Left lung (tissue), 10 donors: ENCODE measurements around the gene PGAM4. TPM values are rescaled to one million over a fixed set of nuclear protein-coding genes. Genes with fewer than 3 reads are reported as not detected.

ENCODE experiments used
- ATAC-seq: fragments of 200-7000 bp; cut with Tn5 transposase; one replicate; pipeline ENCODE4 v1.9.1; 2020; ENCODE audit warnings: moderate library complexity
- DNase-seq, 4 donors: peaks; one replicate each; pipeline ENCODE4 v3.0.0-alpha.2; 2013 to 2020
- H3K27ac ChIP-seq, 2 donors: fragments of 200-600 bp; sonication (generic) in 1 of 2; one replicate each; pipeline versions ENCODE4 v1.5.0 to v1.8.0; 2020 to 2021
- H3K27me3 ChIP-seq, 2 donors: fragments of 200-600 bp; sonication (generic) in 1 of 2; one replicate each; pipeline versions ENCODE4 v1.5.0 to v1.8.0; 2020 to 2021
- H3K36me3 ChIP-seq, 2 donors: fragments of 200-600 bp; sonication (generic) in 1 of 2; one replicate each; pipeline versions ENCODE4 v1.5.0 to v1.8.0; 2020 to 2021
- H3K4me1 ChIP-seq, 2 donors: fragments of 200-600 bp; one replicate each; pipeline ENCODE4 v1.8.0; 2021
- H3K4me3 ChIP-seq, 2 donors: fragments of 200-600 bp; sonication (generic) in 1 of 2; one replicate each; pipeline versions ENCODE4 v1.5.0 to v1.8.0; 2020 to 2021; ENCODE audit warnings: mild to moderate bottlenecking in 1 of 2
- H3K9me3 ChIP-seq, 2 donors: fragments of 200-600 bp; sonication (generic) in 1 of 2; one replicate each; pipeline versions ENCODE4 v1.5.0 to v1.8.0; 2020 to 2021
- intact Hi-C, 2 donors: fragments of 100-400 bp; cut with DNase I; formaldehyde crosslinking; loops; one replicate each; pipeline versions ENCODE4 v1.11.2 to v1.14.2; 2022
- polyA plus RNA-seq, 6 donors: library from polyadenylated mRNA; unstranded; fragments of 120-200 nt; gene quantifications; one replicate each; pipeline ENCODE4 v1.2.1, GENCODE V29; 2013; ENCODE audit not compliant: insufficient read length in 6 of 6
- total RNA-seq, 2 donors: library from RNA; stranded (reverse); fragmentation: NEBNext Ultra II Directional; extraction: Animal tissue kit (Norgen Biotek cat#: 25700); gene quantifications; one replicate each; pipeline ENCODE4 v1.2.1, GENCODE V29; 2021
- TF ChIP-seq, protein P1 (sequence below), 2 donors: fragments of 200-600 bp; sonication (generic) in 1 of 2; IDR thresholded peaks; one replicate each; pipeline versions ENCODE4 v1.5.0 to v1.8.0; 2021; ENCODE audit warnings: antibody characterized with exemption in 2 of 2
- donor health status: DM: no; HTN: yes; CAD: no.
- donor health status: DM: no; HTN: no; CAD: no.

The PGAM4 gene
- total and polyA plus RNA-seq, 8 donors = 0.17 to 1.4 (median 0.64) TPM; not detected in 3

DNA sequence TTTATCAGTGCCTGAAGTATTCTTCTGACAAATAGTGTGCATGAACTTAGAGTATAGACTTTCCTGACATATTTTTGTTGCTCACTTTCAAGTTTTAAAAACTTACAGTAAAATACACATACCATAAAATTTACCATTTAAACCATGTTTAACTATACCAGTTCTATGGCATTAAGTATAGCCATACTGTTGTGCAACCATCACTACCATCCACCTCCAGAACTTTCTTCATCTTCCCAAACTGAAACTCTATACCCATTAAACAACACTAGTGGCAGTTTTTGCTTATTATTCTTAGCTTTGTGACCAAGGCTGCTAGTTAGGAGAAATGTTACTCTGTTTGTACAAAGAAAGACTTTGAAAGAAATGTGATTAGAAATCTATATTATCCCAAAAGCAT is 33.1 kb downstream of the PGAM4 start:
- no peaks in the 10 kb centered on the region for H3K9me3 ChIP-seq
- no peaks in the 10 kb centered on the region for H3K36me3 ChIP-seq
- H3K27me3 ChIP-seq = no peaks in the 10 kb centered on the region
- H3K4me3 ChIP-seq = no peak overlapping the region
- no peak for ATAC-seq
- no peaks in the 10 kb centered on the region for H3K4me1 ChIP-seq
- TF ChIP-seq, protein P1, sequence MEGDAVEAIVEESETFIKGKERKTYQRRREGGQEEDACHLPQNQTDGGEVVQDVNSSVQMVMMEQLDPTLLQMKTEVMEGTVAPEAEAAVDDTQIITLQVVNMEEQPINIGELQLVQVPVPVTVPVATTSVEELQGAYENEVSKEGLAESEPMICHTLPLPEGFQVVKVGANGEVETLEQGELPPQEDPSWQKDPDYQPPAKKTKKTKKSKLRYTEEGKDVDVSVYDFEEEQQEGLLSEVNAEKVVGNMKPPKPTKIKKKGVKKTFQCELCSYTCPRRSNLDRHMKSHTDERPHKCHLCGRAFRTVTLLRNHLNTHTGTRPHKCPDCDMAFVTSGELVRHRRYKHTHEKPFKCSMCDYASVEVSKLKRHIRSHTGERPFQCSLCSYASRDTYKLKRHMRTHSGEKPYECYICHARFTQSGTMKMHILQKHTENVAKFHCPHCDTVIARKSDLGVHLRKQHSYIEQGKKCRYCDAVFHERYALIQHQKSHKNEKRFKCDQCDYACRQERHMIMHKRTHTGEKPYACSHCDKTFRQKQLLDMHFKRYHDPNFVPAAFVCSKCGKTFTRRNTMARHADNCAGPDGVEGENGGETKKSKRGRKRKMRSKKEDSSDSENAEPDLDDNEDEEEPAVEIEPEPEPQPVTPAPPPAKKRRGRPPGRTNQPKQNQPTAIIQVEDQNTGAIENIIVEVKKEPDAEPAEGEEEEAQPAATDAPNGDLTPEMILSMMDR (IDR thresholded peaks at IDR 0.05) = no peak
- no peak for DNase-seq
- intact Hi-C loops = no loop called here
- H3K27ac ChIP-seq = no peak overlapping the region

DNA sequence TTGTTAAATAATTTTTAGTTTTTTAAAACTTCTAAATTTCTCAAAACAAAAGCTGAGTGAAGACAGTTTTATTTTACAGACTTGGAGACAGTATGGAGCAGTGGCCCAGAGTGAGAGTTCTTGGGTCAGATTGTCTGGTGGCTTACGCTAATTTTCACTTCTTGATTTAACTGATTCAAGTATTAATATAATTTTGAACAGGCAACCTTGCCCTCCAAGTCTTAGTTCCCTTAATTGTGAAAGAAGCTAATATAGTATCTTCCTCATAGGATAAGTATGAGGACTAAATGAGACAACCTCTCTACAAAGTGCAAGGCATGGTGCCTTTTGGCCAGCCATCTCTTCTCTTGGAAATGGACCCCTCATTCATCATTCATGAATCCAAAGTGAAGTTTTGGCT is 33.6 kb downstream of the PGAM4 start:
- DNase-seq = no peak
- Histone ChIP-seq H3K9me3 (no peaks in the 10 kb centered on the region), H3K4me1 (no peaks in the 10 kb centered on the region), H3K4me3 (no peak overlapping the region), H3K36me3 (no peaks in the 10 kb centered on the region), H3K27me3 (no peaks in the 10 kb centered on the region), H3K27ac (no peak overlapping the region)
- intact Hi-C loops = no loop called here
- TF ChIP-seq, protein P1 (IDR thresholded peaks at IDR 0.05) = no peak
- ATAC-seq = no peak

DNA sequence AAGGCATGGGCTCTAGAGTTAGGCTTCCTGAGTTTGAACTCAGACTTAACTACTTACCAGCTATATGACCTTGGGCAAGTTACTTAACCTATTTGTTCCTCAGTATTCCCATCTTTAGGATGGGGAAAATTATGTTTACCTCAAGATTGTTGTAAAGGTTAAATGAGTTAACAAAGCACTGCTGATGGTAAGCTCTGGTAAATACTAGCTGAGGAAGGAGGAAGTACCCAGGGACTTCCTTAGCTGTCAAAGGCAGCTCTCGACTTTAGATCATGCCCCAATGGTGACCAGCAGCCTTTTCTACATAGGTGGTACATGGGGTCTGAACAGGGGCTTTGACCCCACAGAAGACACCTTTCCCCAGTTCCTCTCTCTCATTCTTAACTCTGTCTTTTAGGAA is 38.9 kb downstream of the PGAM4 start:
- ATAC-seq = no peak
- no peak overlapping the region for H3K27ac ChIP-seq
- H3K4me3 ChIP-seq = no peak overlapping the region
- H3K9me3 ChIP-seq = no peaks in the 10 kb centered on the region
- no peaks in the 10 kb centered on the region for H3K27me3 ChIP-seq
- peaks cover 0 to 6% of the 10 kb centered on the region in 2 donors for H3K4me1 ChIP-seq
- TF ChIP-seq, protein P1 (IDR thresholded peaks at IDR 0.05) = no peak
- intact Hi-C loops = no loop called here
- DNase-seq = no peak
- H3K36me3 ChIP-seq = no peaks in the 10 kb centered on the region

DNA sequence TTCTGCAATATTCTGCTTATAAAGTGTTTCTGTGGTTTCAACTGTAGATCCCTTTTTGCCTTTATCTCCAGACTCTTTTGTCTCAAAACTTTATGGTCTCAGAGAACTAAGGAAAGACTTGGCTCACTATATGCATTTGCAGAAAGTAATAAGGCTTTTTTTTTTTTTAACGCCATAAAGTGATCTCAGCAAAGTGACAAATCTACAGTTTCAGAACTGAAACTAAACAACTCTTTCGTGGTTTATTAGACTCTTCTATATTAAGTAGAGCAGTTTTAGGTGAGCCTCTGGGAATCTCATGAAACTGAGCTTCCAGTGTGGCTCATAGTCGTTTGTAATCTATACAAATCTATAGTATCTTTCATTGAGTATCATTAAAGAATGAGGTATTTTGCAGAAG is 43.7 kb downstream of the PGAM4 start:
- no peak overlapping the region for H3K27ac ChIP-seq
- no peaks in the 10 kb centered on the region for H3K36me3 ChIP-seq
- H3K4me1 ChIP-seq = peaks cover 0 to 10% of the 10 kb centered on the region in 2 donors
- no peaks in the 10 kb centered on the region for H3K9me3 ChIP-seq
- H3K27me3 ChIP-seq = no peaks in the 10 kb centered on the region
- TF ChIP-seq, protein P1 (IDR thresholded peaks at IDR 0.05) = no peak
- intact Hi-C loops = no loop called here
- ATAC-seq (no peak), DNase-seq (no peak)
- H3K4me3 ChIP-seq = no peak overlapping the region

DNA sequence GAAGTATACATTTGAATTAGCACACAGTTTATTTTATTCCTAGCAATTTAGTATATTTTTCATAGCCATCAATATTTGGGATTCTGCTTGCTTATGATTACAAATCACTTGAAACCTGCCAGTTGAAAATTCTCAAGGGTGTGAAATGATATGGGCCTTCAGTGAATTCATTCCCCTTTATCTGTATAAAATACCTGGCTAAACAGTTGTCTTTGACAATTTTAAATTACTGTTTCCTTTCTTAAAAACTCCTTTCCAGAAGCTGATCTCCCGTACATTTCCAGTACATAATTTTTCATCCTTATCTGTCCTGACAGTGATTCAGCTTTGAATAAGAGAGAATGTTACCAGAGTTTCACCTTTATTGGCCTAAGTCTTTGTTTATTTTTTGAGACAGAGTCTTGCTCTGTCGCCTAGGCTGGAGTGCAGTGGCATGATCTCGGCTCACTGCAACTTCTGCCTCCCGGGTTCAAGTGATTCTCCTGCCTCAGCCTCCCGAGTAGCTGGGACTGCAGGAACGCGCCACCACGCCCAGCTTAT is 45.0 kb downstream of the PGAM4 start:
- no peak overlapping the region for H3K27ac ChIP-seq
- no peak for ATAC-seq
- no peak for DNase-seq
- H3K4me3 ChIP-seq = no peak overlapping the region
- H3K36me3 ChIP-seq = no peaks in the 10 kb centered on the region
- no peaks in the 10 kb centered on the region for H3K27me3 ChIP-seq
- no peaks in the 10 kb centered on the region for H3K9me3 ChIP-seq
- TF ChIP-seq, protein P1 (IDR thresholded peaks at IDR 0.05) = no peak
- intact Hi-C loops = no loop called here
- peaks cover 0 to 10% of the 10 kb centered on the region in 2 donors for H3K4me1 ChIP-seq
